GM19468 (cell line): Measurements from ENCODE around the gene COL6A2.
"Not testable (repeated sequence)": the region's sequence is repeated elsewhere in the genome, so short reads cannot be mapped to it uniquely, and the experiment has no call there.

Source experiments
- ATAC-seq: cut with Tn5 transposase; IDR thresholded peaks from one replicate; pipeline ENCODE4 v1.9.1; 2021; ENCODE audit warnings: mild to moderate bottlenecking, moderate library complexity, moderate number of reproducible peaks; ENCODE audit not compliant: unreplicated experiment; ENCODE audit errors: extremely low read depth

The COL6A2 gene

DNA sequence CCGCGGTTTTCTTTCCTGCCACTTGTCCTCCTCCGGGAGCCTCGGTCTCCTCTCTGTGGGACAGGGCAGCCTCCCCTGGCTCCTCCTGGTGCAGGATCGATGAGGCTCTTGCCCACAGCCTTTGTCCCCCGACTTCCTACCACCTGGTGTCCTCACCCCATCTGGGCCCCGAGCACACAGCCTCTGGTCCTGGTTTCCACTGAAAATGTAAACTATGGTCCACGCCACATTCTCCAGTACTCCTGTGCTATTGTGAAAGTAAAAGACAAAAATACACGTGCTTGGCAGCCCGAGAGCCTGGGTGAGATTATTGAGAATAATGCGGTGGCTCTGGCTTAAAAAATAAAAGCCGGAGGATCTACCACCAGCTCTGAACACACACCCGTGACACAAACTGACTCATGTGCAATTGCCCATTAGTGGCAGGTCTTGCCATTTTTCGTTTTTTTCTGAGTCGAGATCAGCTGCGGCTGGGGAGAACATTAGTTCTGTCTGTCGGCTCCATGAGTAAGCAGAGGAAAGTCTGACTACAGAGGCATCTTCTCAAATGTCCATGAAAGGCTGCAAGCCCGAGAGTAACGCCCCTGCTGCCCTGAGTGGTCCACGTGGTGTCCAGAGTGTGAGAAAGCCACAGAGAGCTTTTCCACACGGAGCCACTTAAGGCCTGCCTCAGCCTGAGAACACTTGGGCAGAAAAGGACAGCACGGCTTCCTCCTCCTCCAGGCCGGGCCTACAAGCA, 5.7 kb upstream of the COL6A2 start:
- no peak for ATAC-seq

- ATAC-seq = no peak
Measured at GRCh38 chr21:46092811-46093667, 4.9 kb upstream of the COL6A2 start.

GRCh38 chr21:46093668-46094400, 4.1 kb upstream of the COL6A2 start:
- ATAC-seq = no peak

DNA sequence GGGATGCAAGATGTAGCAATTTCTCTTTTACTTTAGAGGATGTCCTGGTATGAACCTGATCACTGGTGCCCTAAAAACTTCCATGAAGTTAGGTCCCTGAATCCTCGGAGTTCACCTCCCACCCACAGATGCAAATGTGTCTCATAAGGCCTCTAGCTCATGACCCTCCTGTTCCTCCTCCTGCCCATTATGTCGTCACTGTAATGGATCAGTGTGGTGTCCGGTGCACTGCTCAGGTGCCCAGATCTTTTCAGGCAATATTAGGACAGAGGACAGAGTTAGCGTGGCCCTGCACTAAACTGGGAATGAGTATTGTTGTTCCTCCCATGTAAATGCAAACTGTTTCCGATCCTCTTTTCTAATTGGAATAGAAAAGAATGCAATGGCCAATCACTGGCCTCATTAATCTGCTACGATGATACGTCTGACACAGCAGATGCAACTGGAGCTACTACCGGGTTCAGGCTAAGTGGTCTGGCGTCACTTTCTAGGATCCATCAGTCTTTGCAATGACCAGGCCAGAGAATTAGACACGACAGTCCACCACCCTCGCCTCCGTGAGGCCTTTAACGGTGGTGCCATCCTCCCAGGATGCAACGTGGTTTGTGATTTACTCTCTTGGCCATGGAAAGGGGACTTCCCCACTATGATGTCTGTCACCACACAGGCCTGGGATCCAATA, 3.4 kb upstream of the COL6A2 start:
- ATAC-seq = no peak

- no peak for ATAC-seq
Measured at GRCh38 chr21:46095083-46095719, 2.7 kb upstream of the COL6A2 start.

GRCh38 chr21:46095814-46096595, 1.9 kb upstream of the COL6A2 start:
- ATAC-seq = no peak

GRCh38 chr21:46096596-46097335, 1.1 kb upstream of the COL6A2 start:
- ATAC-seq = no peak

GRCh38 chr21:46098303-46099141, 610 bp downstream of the COL6A2 start:
- no peak for ATAC-seq

DNA sequence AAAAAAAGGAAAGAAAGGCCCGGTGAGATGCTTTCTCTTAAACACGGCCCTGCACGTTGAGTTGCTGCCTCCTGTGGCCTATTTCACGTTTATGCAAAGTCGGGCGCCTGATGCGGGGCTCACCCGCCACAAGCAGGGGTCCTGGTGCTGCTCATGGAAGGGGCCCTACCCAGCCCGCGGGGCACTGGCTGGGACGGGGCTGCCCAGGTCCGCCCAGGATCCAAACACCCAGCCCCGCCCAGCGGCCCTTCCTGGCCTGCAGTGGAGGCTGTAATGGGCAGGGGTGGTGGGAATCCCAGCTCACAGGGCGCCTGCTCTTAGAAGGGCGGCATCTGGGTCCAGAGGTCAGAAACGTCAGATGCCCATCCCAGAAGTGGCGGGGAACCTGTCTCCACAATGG, 1.6 kb downstream of the COL6A2 start:
- ATAC-seq = no peak

- no peak for ATAC-seq
Measured at GRCh38 chr21:46100020-46100419, 2.1 kb downstream of the COL6A2 start.

DNA sequence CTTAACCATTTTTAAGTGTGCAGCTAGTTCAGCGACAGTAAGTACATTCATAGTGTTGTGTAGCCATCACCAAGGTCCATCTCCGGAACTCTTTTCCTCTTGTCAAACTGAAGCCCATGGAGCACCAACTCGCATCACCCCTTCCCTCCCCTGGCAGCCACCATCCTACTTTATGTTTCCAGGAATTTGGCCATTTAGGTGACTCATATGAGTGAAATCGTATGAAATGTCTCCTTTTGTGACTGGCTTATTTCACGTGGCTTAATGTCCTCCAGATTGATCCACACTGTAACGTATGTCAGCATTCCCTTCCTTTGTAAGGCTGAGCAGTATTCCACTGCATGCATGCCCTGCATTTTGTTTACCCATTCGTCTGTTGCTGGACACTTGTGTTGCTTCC, 2.5 kb downstream of the COL6A2 start:
- no peak for ATAC-seq

DNA sequence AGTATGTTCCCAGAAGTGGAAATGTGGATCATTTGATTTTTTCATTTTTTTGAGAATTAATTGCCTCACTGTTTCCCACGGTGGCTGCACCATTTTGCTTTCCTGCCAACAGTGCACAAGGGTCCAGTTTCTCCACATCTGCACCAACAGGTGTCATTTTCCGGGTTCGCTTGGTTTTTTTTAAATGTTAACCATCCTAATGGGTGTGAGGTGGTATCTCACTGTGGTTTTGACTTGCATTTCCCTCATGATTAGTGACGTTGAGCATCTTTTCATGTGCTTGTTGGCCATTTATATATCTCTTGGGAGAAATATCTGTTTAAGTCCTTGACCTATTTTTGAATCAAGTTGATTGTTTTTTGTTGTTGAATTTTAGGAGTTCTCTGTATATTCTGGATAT, 3.0 kb downstream of the COL6A2 start:
- no peak for ATAC-seq

- ATAC-seq = no peak
Measured at GRCh38 chr21:46104104-46104503, 6.2 kb downstream of the COL6A2 start.

DNA sequence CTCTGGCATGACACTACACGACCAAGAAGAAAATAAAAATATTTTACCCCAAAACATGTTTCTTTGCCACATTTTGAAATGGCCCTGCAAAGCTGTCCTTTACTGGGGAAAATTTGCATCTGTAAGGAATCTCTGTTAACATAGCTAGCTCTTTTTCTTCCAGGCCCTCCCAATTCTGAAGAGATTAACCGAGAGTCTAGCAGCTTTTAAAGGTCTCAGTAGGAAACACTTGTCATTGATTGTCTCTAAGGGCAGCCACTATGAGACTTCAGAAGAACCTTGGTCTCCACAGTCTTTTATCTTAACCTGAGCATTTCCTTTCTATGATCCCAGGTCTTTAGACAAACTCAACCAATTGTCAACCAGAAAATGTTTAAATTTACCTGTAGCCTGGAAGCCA, 9.5 kb downstream of the COL6A2 start:
- not testable (repeated sequence) for ATAC-seq

DNA sequence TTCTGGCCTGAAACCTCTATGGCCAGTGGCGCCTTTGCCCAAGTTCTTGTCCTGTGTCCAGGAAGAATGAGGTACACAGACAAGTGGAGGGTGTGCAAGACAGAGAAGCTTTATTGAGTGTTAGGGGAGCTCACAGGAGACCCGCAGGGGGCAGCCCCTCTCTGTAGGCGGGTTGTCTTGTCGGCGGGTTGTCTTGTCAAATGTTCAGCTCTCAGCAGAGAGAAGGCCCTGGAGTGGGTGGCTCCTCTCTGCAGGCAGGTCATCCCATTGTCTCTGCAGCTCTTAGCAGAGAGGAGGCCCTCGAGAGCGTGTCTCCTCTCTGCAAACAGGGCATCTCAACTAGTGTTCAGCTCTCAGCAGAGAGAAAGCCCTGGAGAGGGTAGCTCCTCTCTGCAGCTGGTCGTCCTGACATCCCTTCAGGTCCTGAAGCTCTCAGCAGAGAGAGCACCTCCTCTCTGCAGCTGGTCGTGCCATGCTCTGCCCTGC, 11.0 kb downstream of the COL6A2 start:
- no peak for ATAC-seq

- no peak for ATAC-seq
Measured at GRCh38 chr21:46109313-46110221, 11.7 kb downstream of the COL6A2 start.
